Adrenal gland (tissue), 5 donors: ENCODE measurements around the gene SIGLEC10.

Source experiments
- POLR2A ChIP-seq, 2 donors: fragments of 450-650 bp; IDR thresholded peaks; one replicate each; pipeline ENCODE4 v1.6.1; 2017; ENCODE audit warnings: antibody characterized with exemption in 2 of 2, mild to moderate bottlenecking in 2 of 2, moderate library complexity in 1 of 2
- TF ChIP-seq, protein P1 (sequence below), 6 experiments: fragments of 450-650 bp in 4 of 6; fragments of 200-600 bp in 2 of 6; sonication (generic) in 1 of 6; IDR thresholded peaks; 1 replicate in 5 of 6; 2 replicates in 1 of 6; pipeline versions ENCODE4 v1.5.1 to v1.8.0; 2016 to 2021; ENCODE audit warnings: antibody characterized with exemption in 6 of 6, mild to moderate bottlenecking in 2 of 6, moderate library complexity in 1 of 6
- donor health status: DM: no; HTN: no; CAD: no.

DNA sequence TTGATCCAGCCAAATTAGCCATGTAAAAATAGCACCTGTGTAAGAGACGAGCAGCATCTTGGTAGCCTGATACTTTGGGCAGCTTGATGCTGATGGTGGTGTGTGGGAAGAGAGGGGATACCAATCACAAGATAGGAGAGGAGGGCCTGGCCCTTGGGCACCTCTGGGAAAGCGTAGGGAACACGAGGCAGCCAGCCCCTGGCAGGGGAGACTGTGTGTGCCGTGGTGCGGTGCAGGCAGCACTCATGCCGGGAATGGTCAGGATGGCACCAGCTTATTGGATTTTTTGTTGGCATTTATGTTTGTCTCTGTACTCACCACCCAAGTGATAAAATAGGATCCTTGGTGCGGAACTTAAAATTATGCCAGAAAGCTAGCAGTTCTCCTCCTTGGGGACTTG, 30.6 kb upstream of the SIGLEC10 start:
- TF ChIP-seq POLR2A (IDR thresholded peaks at IDR 0.05) = no peak
- TF ChIP-seq, protein P1, sequence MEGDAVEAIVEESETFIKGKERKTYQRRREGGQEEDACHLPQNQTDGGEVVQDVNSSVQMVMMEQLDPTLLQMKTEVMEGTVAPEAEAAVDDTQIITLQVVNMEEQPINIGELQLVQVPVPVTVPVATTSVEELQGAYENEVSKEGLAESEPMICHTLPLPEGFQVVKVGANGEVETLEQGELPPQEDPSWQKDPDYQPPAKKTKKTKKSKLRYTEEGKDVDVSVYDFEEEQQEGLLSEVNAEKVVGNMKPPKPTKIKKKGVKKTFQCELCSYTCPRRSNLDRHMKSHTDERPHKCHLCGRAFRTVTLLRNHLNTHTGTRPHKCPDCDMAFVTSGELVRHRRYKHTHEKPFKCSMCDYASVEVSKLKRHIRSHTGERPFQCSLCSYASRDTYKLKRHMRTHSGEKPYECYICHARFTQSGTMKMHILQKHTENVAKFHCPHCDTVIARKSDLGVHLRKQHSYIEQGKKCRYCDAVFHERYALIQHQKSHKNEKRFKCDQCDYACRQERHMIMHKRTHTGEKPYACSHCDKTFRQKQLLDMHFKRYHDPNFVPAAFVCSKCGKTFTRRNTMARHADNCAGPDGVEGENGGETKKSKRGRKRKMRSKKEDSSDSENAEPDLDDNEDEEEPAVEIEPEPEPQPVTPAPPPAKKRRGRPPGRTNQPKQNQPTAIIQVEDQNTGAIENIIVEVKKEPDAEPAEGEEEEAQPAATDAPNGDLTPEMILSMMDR (IDR thresholded peaks at IDR 0.05) = no peak
